ENCODE data around the gene ARHGAP40. TPM values are rescaled to one million over a fixed set of nuclear protein-coding genes. Genes with fewer than 3 reads are reported as not detected.

ARHGAP40 gene
- total and polyA plus RNA-seq, 2 experiments from 2014 or later, result not detected

GRCh38 chr20:38700141-38700540, 98.5 kb downstream of the ARHGAP40 start:
- DNase-seq (ENCODE audit: low read depth in 1 of 2, low spot score in 1 of 2), result no peak
- Histone ChIP-seq H3K9me3 (ENCODE audit: low read depth) (no peaks in the 10 kb centered on the region), H3K36me3 (no peaks in the 10 kb centered on the region), H3K4me1 (ENCODE audit: low read depth) (no peaks in the 10 kb centered on the region), H3K27me3 (peaks cover 26% of the 10 kb centered on the region), H3K4me3 (no peak overlapping the region), H3K27ac (no peak overlapping the region)
- TF ChIP-seq CTCF (IDR thresholded peaks at IDR 0.05; ENCODE audit: low read depth, low read length), result no peak

Other genes starting within 250 kb of the ARHGAP40 start
- 9.0 and 16.6 TPM in 2 replicates for gene SNHG17, start 166.5 kb upstream of the ARHGAP40 start, total RNA-seq
- gene SNHG17, start 166.5 kb upstream of the ARHGAP40 start, polyA plus RNA-seq, result 31.8 and 37.0 TPM in 2 replicates
- 16.5 and 20.3 TPM in 2 replicates for gene RALGAPB, start 129.0 kb upstream of the ARHGAP40 start, total RNA-seq
- 10.3 and 11.0 TPM in 2 replicates for gene RALGAPB, start 129.0 kb upstream of the ARHGAP40 start, polyA plus RNA-seq
- gene ADIG, start 20.6 kb upstream of the ARHGAP40 start, total RNA-seq, result not detected in 2 replicates
- not detected in 2 replicates for gene ADIG, start 20.6 kb upstream of the ARHGAP40 start, polyA plus RNA-seq
- not detected in 2 replicates for gene SLC32A1, start 122.7 kb downstream of the ARHGAP40 start, total RNA-seq
- not detected in 2 replicates for gene SLC32A1, start 122.7 kb downstream of the ARHGAP40 start, polyA plus RNA-seq
- 8.1 and 8.7 TPM in 2 replicates for gene ACTR5, start 146.7 kb downstream of the ARHGAP40 start, total RNA-seq
- 6.4 and 9.4 TPM in 2 replicates for gene ACTR5, start 146.7 kb downstream of the ARHGAP40 start, polyA plus RNA-seq
- 0.07 and 0.15 TPM in 2 replicates for gene PPP1R16B, start 203.9 kb downstream of the ARHGAP40 start, total RNA-seq
- gene PPP1R16B, start 203.9 kb downstream of the ARHGAP40 start, polyA plus RNA-seq, result 0.10 TPM in 1 of 2 replicates, not detected in the other